Thyroid gland (tissue), 4 donors: Measurements from ENCODE around the gene PPP6C. TPM values are rescaled to one million over a fixed set of nuclear protein-coding genes. Genes with fewer than 3 reads are reported as not detected.
"Not testable (repeated sequence)": the region's sequence is repeated elsewhere in the genome, so short reads cannot be mapped to it uniquely, and the experiment has no call there.

Source experiments
- DNase-seq, 2 donors: peaks; one replicate each; pipeline ENCODE4 v3.0.0-alpha.2; 2019
- H3K27ac ChIP-seq, 3 donors: fragments of 200-600 bp; sonication (generic); 1 replicate in 2 of 3; 2 replicates in 1 of 3; pipeline ENCODE4 v1.5.1; 2016 to 2019; ENCODE audit warnings: mild to moderate bottlenecking in 1 of 3, moderate library complexity in 1 of 3
- H3K27me3 ChIP-seq: fragments of 200-600 bp; sonication (generic); one replicate; pipeline ENCODE4 v1.5.1; 2019
- H3K36me3 ChIP-seq, 2 donors: fragments of 200-600 bp; sonication (generic); one replicate each; pipeline ENCODE4 v1.5.1; 2016 to 2019
- H3K4me1 ChIP-seq, 2 donors: fragments of 200-600 bp; sonication (generic); one replicate each; pipeline ENCODE4 v1.5.1; 2017 to 2019
- H3K4me3 ChIP-seq, 3 donors: fragments of 200-600 bp; sonication (generic); replicated peaks in 1 of 3; 1 replicate in 2 of 3; 2 replicates in 1 of 3; pipeline ENCODE4 v1.5.1; 2016; ENCODE audit warnings: mild to moderate bottlenecking in 1 of 3
- H3K9me3 ChIP-seq: fragments of 200-600 bp; sonication (generic); one replicate; pipeline ENCODE4 v1.5.1; 2017
- POLR2A ChIP-seq, 2 donors: fragments of 450-650 bp; IDR thresholded peaks; one replicate each; pipeline ENCODE4 v1.6.1; 2017; ENCODE audit warnings: antibody characterized with exemption in 2 of 2, mild to moderate bottlenecking in 2 of 2, moderate library complexity in 1 of 2
- WGBS, 2 donors: methylation state at CpG; one replicate each; pipeline ENCODE4 v1.1.5; 2017; 5-methylcytosine and 5-hydroxymethylcytosine counted together
- intact Hi-C: fragments of 100-400 bp; cut with DNase I; formaldehyde crosslinking; loops from one replicate; pipeline ENCODE4 v1.15.1; 2023
- total RNA-seq, 4 donors: library from RNA; depleted of rRNA; stranded (reverse); fragments of >200 nt; gene quantifications; one replicate each; pipeline ENCODE4 v1.2.3, GENCODE V29; 2016
- TF ChIP-seq, protein P1 (sequence below), 6 experiments: fragments of 200-600 bp in 3 of 6; fragments of 450-650 bp in 3 of 6; sonication (generic) in 3 of 6; IDR thresholded peaks; one replicate each; pipeline ENCODE4 v1.5.1; 2016 to 2019; ENCODE audit warnings: antibody characterized with exemption in 6 of 6, mild to moderate bottlenecking in 2 of 6, inconsistent platforms in 1 of 6, moderate library complexity in 1 of 6

The PPP6C gene
- total RNA-seq, 4 donors from 2014 or later, result 41.3 to 63.1 (median 47.8) TPM

DNA sequence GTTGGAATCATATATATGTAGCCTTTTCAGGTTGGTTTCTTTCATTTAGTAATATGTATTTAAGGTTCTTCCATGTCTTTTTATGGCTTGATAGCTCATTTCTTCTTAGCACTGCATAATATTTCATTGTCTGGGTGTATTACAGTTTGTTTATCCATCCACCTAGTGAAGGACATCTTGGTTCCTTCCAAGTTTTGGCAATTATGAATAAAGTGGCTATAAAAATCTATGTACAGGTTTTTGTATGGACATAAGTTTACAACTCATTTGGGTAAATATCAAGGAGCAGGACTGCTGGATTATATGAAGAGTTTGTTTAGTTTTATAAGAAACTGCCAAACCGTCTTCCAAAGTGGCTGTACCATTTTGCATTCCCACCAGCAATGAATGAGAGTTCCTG is 11.7 kb downstream of the PPP6C start:
- no peak overlapping the region for H3K27ac ChIP-seq
- intact Hi-C loops, result no loop called here
- 91 to 96% methylated on average over 1 of the region's 1 CpG for WGBS, 2 donors

DNA sequence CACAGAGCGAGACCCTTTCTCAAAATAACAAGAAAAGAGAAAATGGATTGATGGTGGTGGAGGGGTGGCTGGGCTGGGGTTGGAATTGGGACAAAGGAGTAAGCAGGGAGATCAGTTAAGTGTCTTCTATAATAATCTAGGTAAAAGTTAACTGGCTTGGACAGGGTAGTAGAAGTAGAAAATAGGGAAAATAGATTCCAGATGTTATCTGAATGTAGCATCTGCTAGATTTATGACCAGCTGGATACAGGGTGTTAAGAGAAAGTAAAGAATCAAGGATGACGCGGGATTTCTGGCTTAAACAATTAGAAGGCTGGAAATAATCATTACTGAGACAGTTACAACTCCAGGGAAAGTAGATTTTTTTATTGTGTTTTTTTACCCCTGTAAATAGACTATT is 13.0 kb downstream of the PPP6C start:
- WGBS, 2 donors, result 88 to 96% methylated on average over 3 of the region's 3 CpGs
- H3K4me1 ChIP-seq, result peaks cover 0 to 10% of the 10 kb centered on the region in 2 donors

More for the DNA sequence above, 11.7 kb downstream of the PPP6C start:
- H3K9me3 ChIP-seq, result no peaks in the 10 kb centered on the region
- peaks cover 7 to 11% of the 10 kb centered on the region in 2 donors for H3K4me1 ChIP-seq
- H3K36me3 ChIP-seq, result no peaks in the 10 kb centered on the region
- TF ChIP-seq, protein P1, sequence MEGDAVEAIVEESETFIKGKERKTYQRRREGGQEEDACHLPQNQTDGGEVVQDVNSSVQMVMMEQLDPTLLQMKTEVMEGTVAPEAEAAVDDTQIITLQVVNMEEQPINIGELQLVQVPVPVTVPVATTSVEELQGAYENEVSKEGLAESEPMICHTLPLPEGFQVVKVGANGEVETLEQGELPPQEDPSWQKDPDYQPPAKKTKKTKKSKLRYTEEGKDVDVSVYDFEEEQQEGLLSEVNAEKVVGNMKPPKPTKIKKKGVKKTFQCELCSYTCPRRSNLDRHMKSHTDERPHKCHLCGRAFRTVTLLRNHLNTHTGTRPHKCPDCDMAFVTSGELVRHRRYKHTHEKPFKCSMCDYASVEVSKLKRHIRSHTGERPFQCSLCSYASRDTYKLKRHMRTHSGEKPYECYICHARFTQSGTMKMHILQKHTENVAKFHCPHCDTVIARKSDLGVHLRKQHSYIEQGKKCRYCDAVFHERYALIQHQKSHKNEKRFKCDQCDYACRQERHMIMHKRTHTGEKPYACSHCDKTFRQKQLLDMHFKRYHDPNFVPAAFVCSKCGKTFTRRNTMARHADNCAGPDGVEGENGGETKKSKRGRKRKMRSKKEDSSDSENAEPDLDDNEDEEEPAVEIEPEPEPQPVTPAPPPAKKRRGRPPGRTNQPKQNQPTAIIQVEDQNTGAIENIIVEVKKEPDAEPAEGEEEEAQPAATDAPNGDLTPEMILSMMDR (IDR thresholded peaks at IDR 0.05), result no peak
- no peak for TF ChIP-seq POLR2A (IDR thresholded peaks at IDR 0.05)
- no peaks in the 10 kb centered on the region for H3K27me3 ChIP-seq
- no peak for DNase-seq
- no peak overlapping the region for H3K4me3 ChIP-seq

DNA sequence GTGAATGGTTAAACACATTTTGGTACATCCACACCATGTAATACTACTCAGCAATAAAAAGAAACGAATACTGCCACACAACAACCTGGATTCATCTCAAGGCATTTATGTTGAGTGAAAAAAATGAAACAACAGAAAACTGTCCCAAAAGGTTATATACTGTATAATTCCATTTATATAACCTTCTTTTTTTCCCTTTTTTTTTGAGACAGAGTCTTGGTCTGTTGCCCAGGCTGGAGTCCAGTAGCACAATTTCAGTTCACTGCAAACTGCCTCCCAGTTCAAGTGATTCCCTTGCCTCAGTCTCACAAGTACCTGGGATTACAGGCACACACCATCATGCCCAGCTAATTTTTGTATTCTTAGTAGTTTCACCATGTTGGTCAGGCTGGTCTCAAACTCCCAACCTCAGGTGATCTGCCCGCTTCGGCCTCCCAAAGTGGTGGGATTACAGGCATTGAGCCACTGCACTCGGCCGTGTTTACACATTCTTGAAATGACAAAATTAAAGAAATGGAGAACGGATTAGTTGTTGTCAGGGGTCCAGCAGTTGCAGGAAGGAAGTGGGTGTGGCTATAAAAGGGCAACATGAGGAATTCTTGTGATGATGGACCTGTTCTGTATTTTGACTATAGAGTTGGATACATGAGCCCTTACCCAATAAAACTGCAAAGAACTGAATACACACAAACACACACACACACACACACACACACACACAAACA is 17.4 kb downstream of the PPP6C start:
- peaks cover 5% of the 10 kb centered on the region in 2 donors for H3K36me3 ChIP-seq
- H3K27me3 ChIP-seq, result no peaks in the 10 kb centered on the region
- TF ChIP-seq, protein P1 (IDR thresholded peaks at IDR 0.05), result no peak
- no peak for TF ChIP-seq POLR2A (IDR thresholded peaks at IDR 0.05)
- intact Hi-C loops, result no loop called here
- no peak overlapping the region for H3K27ac ChIP-seq
- no peak overlapping the region for H3K4me3 ChIP-seq
- 66 to 78% methylated on average over 6 of the region's 6 CpGs for WGBS, 2 donors
- no peak for DNase-seq
- peaks cover 0 to 10% of the 10 kb centered on the region in 2 donors for H3K4me1 ChIP-seq
- no peaks in the 10 kb centered on the region for H3K9me3 ChIP-seq

More for the DNA sequence above, 13.0 kb downstream of the PPP6C start:
- Histone ChIP-seq H3K36me3 (no peaks in the 10 kb centered on the region), H3K9me3 (no peaks in the 10 kb centered on the region), H3K27me3 (no peaks in the 10 kb centered on the region), H3K27ac (no peak overlapping the region), H3K4me3 (no peak overlapping the region)
- TF ChIP-seq, protein P1 (IDR thresholded peaks at IDR 0.05), result no peak
- no peak for TF ChIP-seq POLR2A (IDR thresholded peaks at IDR 0.05)
- intact Hi-C loops, result no loop called here
- DNase-seq, result no peak

DNA sequence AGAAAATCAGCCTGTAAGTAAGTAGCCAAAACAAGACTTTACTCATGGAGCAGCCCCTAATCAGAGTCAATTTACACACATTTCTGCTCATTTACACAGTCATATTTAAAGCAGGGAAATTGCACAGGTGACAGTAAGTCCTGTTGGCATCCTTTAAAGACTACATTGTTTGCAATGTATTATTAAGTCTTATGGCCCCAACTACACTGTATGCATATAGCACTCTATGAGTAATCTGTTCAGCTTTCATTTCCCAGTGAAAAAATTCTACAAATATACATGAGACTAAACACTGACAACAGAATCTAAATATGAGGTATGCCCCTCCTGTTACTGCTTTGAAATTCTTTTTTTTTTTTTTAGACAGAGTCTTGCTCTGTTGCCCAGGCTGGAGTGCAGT is 19.7 kb downstream of the PPP6C start:
- peaks cover 0 to 10% of the 10 kb centered on the region in 2 donors for H3K4me1 ChIP-seq
- no peak for DNase-seq
- no peaks in the 10 kb centered on the region for H3K9me3 ChIP-seq
- H3K4me3 ChIP-seq, result no peak overlapping the region
- no peak overlapping the region for H3K27ac ChIP-seq
- H3K36me3 ChIP-seq, result peaks cover 5% of the 10 kb centered on the region in 2 donors
- intact Hi-C loops, result no loop called here
- no peaks in the 10 kb centered on the region for H3K27me3 ChIP-seq
- no peak for TF ChIP-seq POLR2A (IDR thresholded peaks at IDR 0.05)
- TF ChIP-seq, protein P1 (IDR thresholded peaks at IDR 0.05), result no peak

DNA sequence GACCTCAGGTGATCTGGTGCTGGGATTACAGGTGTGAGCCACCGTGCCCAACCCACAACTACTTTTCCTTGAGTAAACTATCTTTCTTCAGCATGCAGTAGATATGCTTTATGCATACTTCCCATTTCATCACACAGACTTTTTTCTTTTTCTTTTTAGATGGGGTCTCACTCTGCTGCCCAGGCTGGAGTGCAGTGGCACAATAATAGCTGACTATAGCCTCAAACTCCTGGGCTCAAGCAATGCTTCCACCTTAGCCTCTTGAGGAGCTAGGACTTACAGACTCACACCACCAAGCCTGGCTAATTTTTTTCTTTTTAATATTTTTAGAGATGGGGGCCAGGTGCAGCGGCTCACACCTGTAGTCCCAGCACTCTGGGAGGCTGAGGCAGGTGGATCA is 22.8 kb downstream of the PPP6C start:
- Histone ChIP-seq H3K4me3 (no peak overlapping the region), H3K9me3 (no peaks in the 10 kb centered on the region), H3K27me3 (no peaks in the 10 kb centered on the region), H3K27ac (no peak overlapping the region), H3K36me3 (peaks cover 5% of the 10 kb centered on the region in 2 donors), H3K4me1 (peaks cover 0 to 4% of the 10 kb centered on the region in 2 donors)
- no peak for TF ChIP-seq POLR2A (IDR thresholded peaks at IDR 0.05)
- TF ChIP-seq, protein P1 (IDR thresholded peaks at IDR 0.05), result no peak
- DNase-seq, result no peak
- intact Hi-C loops, result no loop called here
- 87 to 93% methylated on average over 2 of the region's 2 CpGs for WGBS, 2 donors

DNA sequence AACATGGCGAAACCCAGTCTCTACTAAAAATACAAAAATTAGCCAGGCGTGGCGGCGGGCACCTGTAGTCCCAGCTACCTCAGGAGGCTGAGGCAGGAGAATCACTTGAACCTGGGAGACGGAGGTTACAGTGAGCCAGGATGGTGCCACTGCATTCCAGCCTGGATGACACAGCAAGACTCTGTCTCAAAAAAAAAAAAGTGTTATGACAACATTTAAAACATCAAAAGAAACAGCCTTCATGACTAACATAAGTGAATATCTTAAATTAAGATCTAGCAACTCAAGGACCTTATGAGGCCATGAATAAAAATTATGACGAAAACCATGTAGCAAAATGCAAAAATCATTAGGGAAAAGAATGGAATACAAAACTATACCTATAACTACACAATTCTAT is 26.7 kb downstream of the PPP6C start:
- H3K4me3 ChIP-seq, H3K36me3 ChIP-seq, H3K27me3 ChIP-seq, H3K27ac ChIP-seq, DNase-seq, intact Hi-C loops, H3K9me3 ChIP-seq: not testable (repeated sequence)
- WGBS, 2 donors, result 93 to 94% methylated on average over 6 of the region's 6 CpGs
- peaks cover 8 to 15% of the 10 kb centered on the region in 2 donors for H3K4me1 ChIP-seq
